ENCODE results near the gene DDX1. TPM values are rescaled to one million over a fixed set of nuclear protein-coding genes. Genes with fewer than 3 reads are reported as not detected.
A peak's percentile ranks its signal among the peaks of the same experiment; 100 is the strongest.

The DDX1 gene
- total and polyA plus RNA-seq, 9 of the 15 experiments (the other 6 are each of a cell fraction or from before 2014, with no cell fraction given): 116 to 277 (median 232) TPM

- no peak for TF ChIP-seq STAT6 (CRISPR knock-in tag; IDR thresholded peaks at IDR 0.05)
- no peak for TF ChIP-seq RAD21 (CRISPR knock-in tag; conservative IDR thresholded peaks at IDR 0.05 in 1 of 2, IDR thresholded peaks at IDR 0.05 in 1 of 2)
- no peak for TF ChIP-seq ZC3H4 (CRISPR knock-in tag; IDR thresholded peaks at IDR 0.05; ENCODE audit: borderline replicate concordance)
- TF ChIP-seq EWSR1 (IDR thresholded peaks at IDR 0.05; ENCODE audit: borderline replicate concordance, low read depth, partially characterized antibody): no peak
- TF ChIP-seq ADNP (tag; IDR thresholded peaks at IDR 0.05): no peak
- TF ChIP-seq, protein P1, sequence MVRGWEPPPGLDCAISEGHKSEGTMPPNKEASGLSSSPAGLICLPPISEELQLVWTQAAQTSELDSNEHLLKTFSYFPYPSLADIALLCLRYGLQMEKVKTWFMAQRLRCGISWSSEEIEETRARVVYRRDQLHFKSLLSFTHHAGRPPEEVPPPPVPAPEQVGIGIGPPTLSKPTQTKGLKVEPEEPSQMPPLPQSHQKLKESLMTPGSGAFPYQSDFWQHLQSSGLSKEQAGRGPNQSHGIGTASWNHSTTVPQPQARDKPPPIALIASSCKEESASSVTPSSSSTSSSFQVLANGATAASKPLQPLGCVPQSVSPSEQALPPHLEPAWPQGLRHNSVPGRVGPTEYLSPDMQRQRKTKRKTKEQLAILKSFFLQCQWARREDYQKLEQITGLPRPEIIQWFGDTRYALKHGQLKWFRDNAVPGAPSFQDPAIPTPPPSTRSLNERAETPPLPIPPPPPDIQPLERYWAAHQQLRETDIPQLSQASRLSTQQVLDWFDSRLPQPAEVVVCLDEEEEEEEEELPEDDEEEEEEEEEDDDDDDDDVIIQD (CRISPR knock-in tag; IDR thresholded peaks at IDR 0.05): no peak
- peak; percentile 71 for TF ChIP-seq NCOR1 (IDR thresholded peaks at IDR 0.05)
- TF ChIP-seq, protein P2, sequence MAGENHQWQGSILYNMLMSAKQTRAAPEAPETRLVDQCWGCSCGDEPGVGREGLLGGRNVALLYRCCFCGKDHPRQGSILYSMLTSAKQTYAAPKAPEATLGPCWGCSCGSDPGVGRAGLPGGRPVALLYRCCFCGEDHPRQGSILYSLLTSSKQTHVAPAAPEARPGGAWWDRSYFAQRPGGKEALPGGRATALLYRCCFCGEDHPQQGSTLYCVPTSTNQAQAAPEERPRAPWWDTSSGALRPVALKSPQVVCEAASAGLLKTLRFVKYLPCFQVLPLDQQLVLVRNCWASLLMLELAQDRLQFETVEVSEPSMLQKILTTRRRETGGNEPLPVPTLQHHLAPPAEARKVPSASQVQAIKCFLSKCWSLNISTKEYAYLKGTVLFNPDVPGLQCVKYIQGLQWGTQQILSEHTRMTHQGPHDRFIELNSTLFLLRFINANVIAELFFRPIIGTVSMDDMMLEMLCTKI (IDR thresholded peaks at IDR 0.05; ENCODE audit: partially characterized antibody): no peak
- TF ChIP-seq SP2 (IDR thresholded peaks at IDR 0.05; ENCODE audit: extremely low read depth, low read depth, low read length, poor library complexity, severe bottlenecking): no peak
- TF ChIP-seq ZNF143 (CRISPR knock-in tag; IDR thresholded peaks at IDR 0.05): no peak
- TF ChIP-seq ZNF668 (CRISPR knock-in tag; IDR thresholded peaks at IDR 0.05): no peak
- no peak for TF ChIP-seq ZNF23 (CRISPR knock-in tag; IDR thresholded peaks at IDR 0.05)
- no peak for TF ChIP-seq ZNF146 (CRISPR knock-in tag; IDR thresholded peaks at IDR 0.05; ENCODE audit: unreplicated experiment)
- TF ChIP-seq, protein P3, sequence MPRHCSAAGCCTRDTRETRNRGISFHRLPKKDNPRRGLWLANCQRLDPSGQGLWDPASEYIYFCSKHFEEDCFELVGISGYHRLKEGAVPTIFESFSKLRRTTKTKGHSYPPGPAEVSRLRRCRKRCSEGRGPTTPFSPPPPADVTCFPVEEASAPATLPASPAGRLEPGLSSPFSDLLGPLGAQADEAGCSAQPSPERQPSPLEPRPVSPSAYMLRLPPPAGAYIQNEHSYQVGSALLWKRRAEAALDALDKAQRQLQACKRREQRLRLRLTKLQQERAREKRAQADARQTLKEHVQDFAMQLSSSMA (CRISPR knock-in tag; IDR thresholded peaks at IDR 0.05): no peak
- no peak for TF ChIP-seq ELF4 (CRISPR knock-in tag; IDR thresholded peaks at IDR 0.05)
- TF ChIP-seq NFE2L1 (tag; IDR thresholded peaks at IDR 0.05; ENCODE audit: borderline replicate concordance, low read depth): no peak
- no peak for TF ChIP-seq NR2C1 (IDR thresholded peaks at IDR 0.05)
- peak; percentile 15; the same call in 1 of the 2 replicates for TF ChIP-seq NR2C1 (tag; IDR thresholded peaks at IDR 0.05)
- TF ChIP-seq ARID2 (IDR thresholded peaks at IDR 0.05): no peak
- no peak for TF ChIP-seq YBX1 (IDR thresholded peaks at IDR 0.05)
- no peak for TF ChIP-seq ZNF124 (CRISPR knock-in tag; IDR thresholded peaks at IDR 0.05)
- TF ChIP-seq TCFL5 (CRISPR knock-in tag; conservative IDR thresholded peaks at IDR 0.05): no peak
Observed at GRCh38 chr2:15557887-15558311, 33.8 kb upstream of the DDX1 start (continued).

Measured in K562 (cell line).